Pancreas (tissue), 10 donors: ENCODE measurements around the gene KIF7. TPM values are rescaled to one million over a fixed set of nuclear protein-coding genes. Genes with fewer than 3 reads are reported as not detected.
"Not testable (repeated sequence)": the region's sequence is repeated elsewhere in the genome, so short reads cannot be mapped to it uniquely, and the experiment has no call there.

ENCODE experiments used
- ATAC-seq, 4 donors: fragments of 200-7000 bp; cut with Tn5 transposase; one replicate each; pipeline versions ENCODE4 v1.8.0 to v1.9.1; 2020; ENCODE audit warnings: mild to moderate bottlenecking in 4 of 4, moderate library complexity in 4 of 4
- DNase-seq, 6 donors: peaks; one replicate each; pipeline ENCODE4 v3.0.0-alpha.2; 2020
- FAIRE-seq: peaks from 2 replicates; lab custom pipeline; 2012; peaks lifted over from hg19 to GRCh38; lab: Jason Lieb, UNC
- H3K27ac ChIP-seq, 4 donors: fragments of 200-600 bp; sonication (generic); 1 replicate in 3 of 4; 2 replicates in 1 of 4; pipeline versions ENCODE4 v1.5.0 to v1.8.0; 2020
- H3K27me3 ChIP-seq, 4 donors: fragments of 200-600 bp; one replicate each; pipeline ENCODE4 v1.8.0; 2021
- H3K36me3 ChIP-seq, 3 donors: fragments of 200-600 bp; sonication (generic) in 1 of 3; one replicate each; pipeline versions ENCODE4 v1.5.0 to v1.8.0; 2020 to 2021
- H3K4me1 ChIP-seq, 3 donors: fragments of 200-600 bp; one replicate each; pipeline ENCODE4 v1.8.0; 2021
- H3K4me3 ChIP-seq, 4 donors: fragments of 200-600 bp; sonication (generic) in 2 of 4; one replicate each; pipeline versions ENCODE4 v1.5.0 to v1.8.0; 2020 to 2021
- H3K9me3 ChIP-seq, 4 donors: fragments of 200-600 bp; one replicate each; pipeline ENCODE4 v1.8.0; 2021
- CTCF ChIP-seq, 4 donors: fragments of 200-600 bp; sonication (generic) in 3 of 4; IDR thresholded peaks; one replicate each; pipeline versions ENCODE4 v1.5.0 to v1.8.0; 2021; ENCODE audit warnings: antibody characterized with exemption in 4 of 4
- WGBS, 2 donors: extraction: QIAGEN DNeasy Blood & Tissue Kit; methylation state at CpG; one replicate each; pipeline ENCODE4 v1.1.7; 2013; 5-methylcytosine and 5-hydroxymethylcytosine counted together
- intact Hi-C, 3 donors: fragments of 100-400 bp; cut with DNase I; formaldehyde crosslinking; loops; one replicate each; pipeline versions ENCODE4 v1.11.1 to v1.14.2; 2022
- polyA plus RNA-seq, 2 donors: library from polyadenylated mRNA; stranded (reverse); fragments of 200-250 nt; gene quantifications; one replicate each; pipeline ENCODE4 v1.2.3, GENCODE V29; 2013
- total RNA-seq, 6 donors: library from RNA; stranded (reverse); fragmentation: NEBNext Ultra II Directional in 4 of 6; extraction: Animal tissue kit (Norgen Biotek cat#: 25700) in 4 of 6; gene quantifications; one replicate each; pipeline versions ENCODE4 v1.2.1 to v1.2.4, GENCODE V29; 2021 to 2023
- donor health status: healthy with polysubstance abuse.
- donor health status: DM: no; HTN: no; CAD: no; lungs with moderate emphysema.
- donor health status: DM: no; HTN: no; CAD: no.
- donor health status: control.
- donor health status: control.
- donor health status: Bipolar disorder and iron deficiency.
- donor health status: DM: yes; HTN: yes; CAD: no.
- donor health status: DM: no; HTN: no; CAD: no.
- donor health status: DM: no; HTN: no; CAD: no.
- donor health status: DM: yes; HTN: yes; CAD: no.

KIF7 gene
- total and polyA plus RNA-seq, 8 donors, result 0.43 to 1.5 (median 0.64) TPM

GRCh38 chr15:89693091-89693490 lies 37.8 kb upstream of the KIF7 start:
- no peaks in the 10 kb centered on the region for H3K27me3 ChIP-seq
- H3K36me3 ChIP-seq, result no peaks in the 10 kb centered on the region
- 38 to 63% methylated on average over 2 of the region's 2 CpGs for WGBS, 2 donors
- no peak for TF ChIP-seq CTCF (IDR thresholded peaks at IDR 0.05)
- intact Hi-C loops, result no loop called here
- DNase-seq (no peak), FAIRE-seq (no peak), ATAC-seq (no peak)
- H3K27ac ChIP-seq, result no peak overlapping the region
- H3K4me1 ChIP-seq, result peaks cover 0 to 14% (median 3%) of the 10 kb centered on the region in 3 donors
- no peaks in the 10 kb centered on the region for H3K9me3 ChIP-seq
- H3K4me3 ChIP-seq, result no peak overlapping the region

- FAIRE-seq (no peak), ATAC-seq (peak; percentile 97 to 98 (median 98)), DNase-seq (peak; percentile 86 to 96 (median 90))
- TF ChIP-seq CTCF (IDR thresholded peaks at IDR 0.05), result no peak
- Histone ChIP-seq H3K36me3 (no peaks in the 10 kb centered on the region), H3K27me3 (no peaks in the 10 kb centered on the region), H3K4me1 (peaks cover 0 to 26% (median 3%) of the 10 kb centered on the region in 3 donors), H3K9me3 (no peaks in the 10 kb centered on the region), H3K4me3 (peak within 1 kb of the TSS; percentile 51 to 84 (median 68)), H3K27ac (peak within 1 kb of the TSS; percentile 40 to 75 (median 59))
- WGBS, 2 donors, result 2% methylated on average over 57 to 60 of the region's 60 CpGs
- intact Hi-C loops, result no loop called here
These were observed 35.3 kb upstream of the KIF7 start, which contains the start of the genes PEX11A and WDR93 for GRCh38 chr15:89690276-89691218. PEX11A (minus strand) TSS chr15:89690754; CDS start chr15:89690632, 122 bp downstream. WDR93 (plus strand) TSS chr15:89690811; CDS start chr15:89701747, 10,936 bp downstream.

- intact Hi-C loops, DNase-seq, H3K9me3 ChIP-seq, FAIRE-seq, H3K27me3 ChIP-seq, H3K36me3 ChIP-seq: not testable (repeated sequence)
- H3K4me1 ChIP-seq, result peaks cover 0 to 26% (median 3%) of the 10 kb centered on the region in 3 donors
- peak; percentile 7 to 19 (median 12) for ATAC-seq
- H3K27ac ChIP-seq, result peak overlapping the region; percentile 40 to 75 (median 59)
- peak overlapping the region; percentile 51 to 84 (median 68) for H3K4me3 ChIP-seq
- WGBS, 2 donors, result 30 to 32% methylated on average over 15 of the region's 15 CpGs
These were observed 34.6 kb upstream of the KIF7 start for GRCh38 chr15:89689930-89690275.

- Histone ChIP-seq H3K4me3 (no peak overlapping the region), H3K27ac (no peak overlapping the region), H3K36me3 (no peaks in the 10 kb centered on the region), H3K4me1 (peaks cover 8 to 33% (median 10%) of the 10 kb centered on the region in 3 donors), H3K9me3 (no peaks in the 10 kb centered on the region), H3K27me3 (no peaks in the 10 kb centered on the region)
- FAIRE-seq (no peak), DNase-seq (no peak), ATAC-seq (no peak)
- intact Hi-C loops, result no loop called here
- TF ChIP-seq CTCF (IDR thresholded peaks at IDR 0.05), result no peak
These were observed 31.3 kb upstream of the KIF7 start for GRCh38 chr15:89686522-89686921.

- no peak for FAIRE-seq
- TF ChIP-seq CTCF (IDR thresholded peaks at IDR 0.05), result no peak
- no peak overlapping the region for H3K27ac ChIP-seq
These were observed 30.7 kb upstream of the KIF7 start for GRCh38 chr15:89685995-89686394.

More at GRCh38 chr15:89685995-89686394, 30.7 kb upstream of the KIF7 start:
- intact Hi-C loops, result no loop called here
- Histone ChIP-seq H3K27me3 (no peaks in the 10 kb centered on the region), H3K4me3 (no peak overlapping the region), H3K36me3 (no peaks in the 10 kb centered on the region), H3K4me1 (peaks cover 13 to 37% (median 14%) of the 10 kb centered on the region in 3 donors), H3K9me3 (no peaks in the 10 kb centered on the region)
- WGBS, 2 donors, result 64 to 66% methylated on average over 2 of the region's 2 CpGs
- ATAC-seq, result no peak
- no peak for DNase-seq
